ENCODE data around the gene TRIO. TPM values are rescaled to one million over a fixed set of nuclear protein-coding genes. Genes with fewer than 3 reads are reported as not detected.

The TRIO gene
- total and polyA plus RNA-seq, 2 of the 8 experiments (the other 6 are each of a cell fraction or from before 2014, with no cell fraction given): 35.1 to 69.1 TPM

DNA sequence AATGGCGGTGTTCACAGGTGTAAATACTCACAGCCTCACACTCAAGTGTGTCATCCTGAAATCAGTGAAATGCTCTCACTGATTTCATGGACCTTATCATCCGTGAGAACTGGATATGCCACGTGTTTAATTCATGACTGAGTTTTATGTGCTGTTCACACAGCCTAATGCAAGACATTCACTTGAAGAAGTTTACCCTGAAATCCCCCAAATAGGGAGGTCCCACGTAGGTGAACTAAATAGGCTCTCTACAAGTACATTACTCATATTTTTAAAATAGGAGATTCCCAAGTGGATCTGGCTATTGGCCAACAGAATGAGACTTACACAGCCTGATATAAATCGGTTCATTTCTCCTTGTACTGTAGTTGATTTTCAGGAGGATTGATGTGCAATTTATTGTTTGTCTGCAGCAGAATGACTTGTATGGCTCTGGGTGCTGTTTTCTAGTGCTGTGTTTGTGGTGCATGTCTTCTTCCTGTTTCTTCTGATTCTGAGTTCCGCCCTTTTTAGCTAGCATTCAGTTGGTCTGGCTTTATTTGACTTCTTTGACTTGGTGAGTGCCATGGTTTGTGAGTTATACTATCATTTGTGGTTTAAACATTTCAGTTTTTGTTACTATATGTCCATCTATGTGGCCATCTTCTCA is 25.1 kb downstream of the TRIO start:
- Histone ChIP-seq H3K4me3 (ENCODE audit: extremely low read depth in 1 of 4, insufficient read depth in 2 of 4, low read depth in 3 of 4, low read length in 4 of 4) (no peak overlapping the region), H3K4me1 (replicated peaks in 1 of 4; ENCODE audit: control insufficient read depth in 3 of 4, insufficient read depth in 4 of 4, low read length in 3 of 4) (peaks cover 0 to 19% (median 13%) of the 10 kb centered on the region in 4 experiments), H2BK12ac (ENCODE audit: low read depth, low read length) (no peak overlapping the region), H3K79me2 (ENCODE audit: control insufficient read depth in 1 of 2, insufficient read depth in 2 of 2, low read length in 2 of 2) (peaks cover 23 to 100% of the 10 kb centered on the region in 2 experiments), H4K8ac (ENCODE audit: extremely low read depth, insufficient read depth, low read length) (no peak overlapping the region), H3K4me2 (ENCODE audit: insufficient read depth in 1 of 2, low read depth in 2 of 2, low read length in 2 of 2) (no peak overlapping the region), H3K56ac (replicated peaks; ENCODE audit: insufficient read length, low read depth, low read length) (no peak overlapping the region), H3K27me3 (replicated peaks in 1 of 4; ENCODE audit: control insufficient read depth in 3 of 4, extremely low read depth in 1 of 4, insufficient read depth in 3 of 4, low read length in 3 of 4) (no peaks in the 10 kb centered on the region), H2BK15ac (ENCODE audit: low read length) (no peak overlapping the region), H2BK20ac (ENCODE audit: low read length) (no peak overlapping the region), H3K14ac (ENCODE audit: insufficient read length) (no peak overlapping the region), H4K5ac (ENCODE audit: insufficient read length, low read depth, low read length) (no peak overlapping the region), H3K9me3 (ENCODE audit: insufficient read depth in 2 of 2, low read depth in 1 of 2, low read length in 1 of 2) (no peaks in the 10 kb centered on the region; a peak in 1 of 4 replicates), H2AFZ (ENCODE audit: low read length) (no peak overlapping the region), H3K23me2 (ENCODE audit: low read depth, low read length) (no peaks in the 10 kb centered on the region), H3K36me3 (ENCODE audit: control insufficient read depth in 2 of 4, insufficient read depth in 4 of 4, low read length in 3 of 4) (no peaks in the 10 kb centered on the region), H3K79me1 (ENCODE audit: low read depth, low read length) (peaks cover 17% of the 10 kb centered on the region), H3K18ac (ENCODE audit: extremely low read depth, low read length) (no peak overlapping the region), H3K23ac (ENCODE audit: insufficient read length) (no peak overlapping the region), H4K91ac (replicated peaks; ENCODE audit: insufficient read length, low read length) (no peak overlapping the region), H2BK5ac (ENCODE audit: low read depth, low read length) (no peak overlapping the region), H3K9ac (replicated peaks in 1 of 4; ENCODE audit: extremely low read depth in 1 of 4, low read depth in 3 of 4, low read length in 3 of 4) (no peak overlapping the region), H3K27ac (ENCODE audit: low read depth, low read length) (no peak overlapping the region), H2AK5ac (ENCODE audit: low read depth, low read length) (no peak overlapping the region), H3K4ac (replicated peaks; ENCODE audit: insufficient read length, low read depth, low read length) (no peak overlapping the region), H4K20me1 (replicated peaks in 1 of 2; ENCODE audit: control insufficient read depth in 1 of 2, insufficient read depth in 2 of 2, low read length in 2 of 2) (peaks cover 19 to 25% of the 10 kb centered on the region in 2 experiments), H2BK120ac (replicated peaks; ENCODE audit: low read depth, low read length) (no peak overlapping the region)
- FAIRE-seq: no peak
- CTCF ChIA-PET (ENCODE audit: partially characterized antibody): interaction anchor here (1.5 to 2.4 kb wide), 3 partner anchors 9 to 60 kb away, joined by 4 to 8 read pairs (median 6); no protein-coding TSS in a partner anchor
- no peak for DNase-seq (ENCODE audit: low read depth in 1 of 2, low spot score in 2 of 2)
- WGBS, 2 experiments (ENCODE audit: extremely low coverage in 1 of 2, insufficient coverage in 1 of 2, insufficient read length in 1 of 2, insufficient replicate concordance in 2 of 2, low coverage in 1 of 2, low lambda C conversion rate in 2 of 2, missing lambda C conversion rate in 1 of 2): 92% methylated on average over 6 of the region's 6 CpGs; no CpG with 5 or more reads in 1 of the 2 experiments
- TF ChIP-seq, protein P1, sequence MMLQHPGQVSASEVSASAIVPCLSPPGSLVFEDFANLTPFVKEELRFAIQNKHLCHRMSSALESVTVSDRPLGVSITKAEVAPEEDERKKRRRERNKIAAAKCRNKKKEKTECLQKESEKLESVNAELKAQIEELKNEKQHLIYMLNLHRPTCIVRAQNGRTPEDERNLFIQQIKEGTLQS (IDR thresholded peaks at IDR 0.05; ENCODE audit: insufficient read depth, low read depth, low read length): no peak
- TF ChIP-seq TAF7 (optimal IDR thresholded peaks at IDR 0.05; ENCODE audit: borderline replicate concordance, low read depth, low read length): no peak
- TF ChIP-seq CHD2 (IDR thresholded peaks at IDR 0.05; ENCODE audit: low read length): no peak
- TF ChIP-seq EP300 (IDR thresholded peaks at IDR 0.05; ENCODE audit: borderline replicate concordance in 1 of 2, low read depth in 2 of 2, low read length in 2 of 2): no peak
- TF ChIP-seq PHF8 (conservative IDR thresholded peaks at IDR 0.05; ENCODE audit: low read depth, low read length): no peak
- no peak for TF ChIP-seq CREB1 (IDR thresholded peaks at IDR 0.05)
- POLR2A ChIA-PET (ENCODE audit: partially characterized antibody): no interaction called here
